ENCODE results near the gene ENHO.

DNA sequence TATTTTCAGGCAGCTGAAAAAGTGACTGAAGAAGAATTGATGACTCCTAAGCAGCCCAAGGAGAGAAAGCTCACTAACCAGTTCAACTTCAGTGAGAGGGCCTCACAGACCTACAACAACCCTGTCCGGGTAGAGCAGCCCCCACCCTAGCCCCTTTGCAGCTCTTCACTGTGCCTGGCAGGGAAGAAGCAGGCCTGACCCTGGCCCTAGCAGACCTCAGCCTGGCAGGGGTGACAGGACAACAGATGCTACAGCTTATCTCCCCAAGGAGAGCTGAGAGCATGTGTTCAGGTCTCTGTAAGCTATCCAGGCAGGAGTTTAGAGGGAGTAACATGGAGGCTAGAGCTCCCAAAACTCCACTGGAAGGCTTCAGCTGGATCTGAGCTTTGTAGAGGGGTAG lies 32.4 kb downstream of the ENHO start:
- TF ChIP-seq, protein P1, sequence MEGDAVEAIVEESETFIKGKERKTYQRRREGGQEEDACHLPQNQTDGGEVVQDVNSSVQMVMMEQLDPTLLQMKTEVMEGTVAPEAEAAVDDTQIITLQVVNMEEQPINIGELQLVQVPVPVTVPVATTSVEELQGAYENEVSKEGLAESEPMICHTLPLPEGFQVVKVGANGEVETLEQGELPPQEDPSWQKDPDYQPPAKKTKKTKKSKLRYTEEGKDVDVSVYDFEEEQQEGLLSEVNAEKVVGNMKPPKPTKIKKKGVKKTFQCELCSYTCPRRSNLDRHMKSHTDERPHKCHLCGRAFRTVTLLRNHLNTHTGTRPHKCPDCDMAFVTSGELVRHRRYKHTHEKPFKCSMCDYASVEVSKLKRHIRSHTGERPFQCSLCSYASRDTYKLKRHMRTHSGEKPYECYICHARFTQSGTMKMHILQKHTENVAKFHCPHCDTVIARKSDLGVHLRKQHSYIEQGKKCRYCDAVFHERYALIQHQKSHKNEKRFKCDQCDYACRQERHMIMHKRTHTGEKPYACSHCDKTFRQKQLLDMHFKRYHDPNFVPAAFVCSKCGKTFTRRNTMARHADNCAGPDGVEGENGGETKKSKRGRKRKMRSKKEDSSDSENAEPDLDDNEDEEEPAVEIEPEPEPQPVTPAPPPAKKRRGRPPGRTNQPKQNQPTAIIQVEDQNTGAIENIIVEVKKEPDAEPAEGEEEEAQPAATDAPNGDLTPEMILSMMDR (IDR thresholded peaks at IDR 0.05) = no peak
- no peak for TF ChIP-seq POLR2A (IDR thresholded peaks at IDR 0.05)

Data from testis (tissue), 2 donors.